HG02973 (cell line): Measurements from ENCODE around the gene POLD3.

Source experiments
- ATAC-seq: cut with Tn5 transposase; IDR thresholded peaks from one replicate; pipeline ENCODE4 v1.9.1; 2021; ENCODE audit warnings: moderate library complexity; ENCODE audit not compliant: unreplicated experiment

POLD3 gene

GRCh38 chr11:74672332-74672955, 80.1 kb downstream of the POLD3 start:
- no peak for ATAC-seq

- no peak for ATAC-seq
Observed at GRCh38 chr11:74672956-74673692, 80.7 kb downstream of the POLD3 start.

- no peak for ATAC-seq
Observed at GRCh38 chr11:74673693-74674360, 81.4 kb downstream of the POLD3 start.

GRCh38 chr11:74675761-74676160, 83.4 kb downstream of the POLD3 start:
- no peak for ATAC-seq

GRCh38 chr11:74676596-74676995, 84.2 kb downstream of the POLD3 start:
- no peak for ATAC-seq

GRCh38 chr11:74677131-74677530, 84.7 kb downstream of the POLD3 start:
- no peak for ATAC-seq

GRCh38 chr11:74678041-74678440, 85.7 kb downstream of the POLD3 start:
- no peak for ATAC-seq

- no peak for ATAC-seq
Observed at GRCh38 chr11:74678591-74679512, 86.5 kb downstream of the POLD3 start.

GRCh38 chr11:74679513-74679865, 87.1 kb downstream of the POLD3 start:
- no peak for ATAC-seq

GRCh38 chr11:74680035-74680671, 87.8 kb downstream of the POLD3 start:
- no peak for ATAC-seq

GRCh38 chr11:74680703-74681531, 88.5 kb downstream of the POLD3 start:
- no peak for ATAC-seq

- ATAC-seq, result no peak
Observed at GRCh38 chr11:74681686-74682651, 89.6 kb downstream of the POLD3 start.

- no peak for ATAC-seq
Observed at GRCh38 chr11:74682731-74683278, 90.4 kb downstream of the POLD3 start.

- ATAC-seq, result no peak
Observed at GRCh38 chr11:74683279-74683871, 91.0 kb downstream of the POLD3 start.

- ATAC-seq, result no peak
Observed at GRCh38 chr11:74683941-74684481, 91.6 kb downstream of the POLD3 start.

GRCh38 chr11:74684661-74685060, 92.3 kb downstream of the POLD3 start:
- ATAC-seq, result no peak

GRCh38 chr11:74685338-74685737, 93.0 kb downstream of the POLD3 start:
- ATAC-seq, result no peak

- ATAC-seq, result no peak
Observed at GRCh38 chr11:74685905-74686304, 93.5 kb downstream of the POLD3 start.
